Endothelial cell of umbilical vein (primary cell): Measurements from ENCODE around the gene PPP2R2D.

Experiments used
- EZH2 ChIP-seq: IDR thresholded peaks from 2 replicates; pipeline ENCODE4 v1.6.1; 2012; ENCODE audit warnings: borderline replicate concordance, low read depth, mild to moderate bottlenecking, moderate library complexity, low read length, inconsistent platforms; ENCODE audit not compliant: severe bottlenecking
- MYC ChIP-seq: IDR thresholded peaks from one replicate; pipeline ENCODE4 v1.6.1; 2011; ENCODE audit warnings: mild to moderate bottlenecking, low read depth, low read length
- POLR2A ChIP-seq: IDR thresholded peaks from 2 replicates; pipeline ENCODE4 v1.6.1; 2012; ENCODE audit warnings: low read depth, mild to moderate bottlenecking, control low read depth, low read length
- TF ChIP-seq, protein P1 (sequence below), 2 donors: IDR thresholded peaks; 1 replicate in 1 of 2; 2 replicates in 1 of 2; pipeline ENCODE4 v1.5.1; 2011; ENCODE audit warnings: low read length in 2 of 2, mild to moderate bottlenecking in 2 of 2, moderate library complexity in 2 of 2, control low read depth in 1 of 2, inconsistent platforms in 1 of 2, low read depth in 1 of 2; ENCODE audit not compliant: insufficient read depth in 1 of 2; ENCODE audit errors: extremely low read depth in 1 of 2
- TF ChIP-seq, protein P2 (sequence below): IDR thresholded peaks from 2 replicates; pipeline ENCODE4 v1.6.1; 2011; ENCODE audit not compliant: insufficient read depth, insufficient read length

DNA sequence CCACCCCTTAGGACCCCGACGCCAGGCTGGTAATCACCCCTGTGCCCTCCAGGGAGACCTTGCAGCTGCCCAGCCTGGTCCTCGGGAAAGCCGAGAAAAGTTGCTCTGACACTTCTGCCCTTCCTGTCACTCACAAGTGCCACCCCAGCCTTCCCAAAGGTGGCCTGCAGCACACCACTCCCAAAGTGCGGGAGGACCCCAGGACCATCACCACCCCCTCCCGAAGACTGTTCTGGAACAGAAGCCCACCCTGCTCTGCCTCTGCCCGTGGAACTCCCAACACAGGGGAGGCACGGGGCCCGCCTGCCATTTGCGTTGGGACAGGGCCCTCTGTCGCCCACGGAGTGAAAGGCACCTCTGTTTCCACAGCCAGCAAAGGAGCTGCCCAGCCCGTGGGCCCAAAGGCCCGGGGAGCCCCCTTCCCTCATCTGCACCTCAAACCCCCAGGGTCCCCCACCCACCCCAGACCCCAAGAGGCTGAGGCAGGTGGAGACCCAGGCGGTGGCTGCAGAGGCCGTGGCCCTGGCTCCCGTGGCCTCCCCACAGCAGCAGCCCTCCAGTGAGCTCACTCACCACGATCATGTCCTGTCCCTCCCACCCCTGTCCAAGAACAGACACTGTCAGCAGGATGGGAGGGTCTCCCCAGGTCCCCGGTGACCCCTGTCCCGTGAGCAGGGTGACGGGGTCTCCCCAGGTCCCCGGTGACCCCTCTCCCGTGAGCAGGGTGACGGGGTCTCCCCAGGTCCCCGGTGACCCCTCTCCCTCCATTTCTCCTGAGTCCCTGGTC, 47.8 kb upstream of the PPP2R2D start:
- TF ChIP-seq EZH2 (no peak), POLR2A (no peak), MYC (no peak)
- TF ChIP-seq, protein P1, sequence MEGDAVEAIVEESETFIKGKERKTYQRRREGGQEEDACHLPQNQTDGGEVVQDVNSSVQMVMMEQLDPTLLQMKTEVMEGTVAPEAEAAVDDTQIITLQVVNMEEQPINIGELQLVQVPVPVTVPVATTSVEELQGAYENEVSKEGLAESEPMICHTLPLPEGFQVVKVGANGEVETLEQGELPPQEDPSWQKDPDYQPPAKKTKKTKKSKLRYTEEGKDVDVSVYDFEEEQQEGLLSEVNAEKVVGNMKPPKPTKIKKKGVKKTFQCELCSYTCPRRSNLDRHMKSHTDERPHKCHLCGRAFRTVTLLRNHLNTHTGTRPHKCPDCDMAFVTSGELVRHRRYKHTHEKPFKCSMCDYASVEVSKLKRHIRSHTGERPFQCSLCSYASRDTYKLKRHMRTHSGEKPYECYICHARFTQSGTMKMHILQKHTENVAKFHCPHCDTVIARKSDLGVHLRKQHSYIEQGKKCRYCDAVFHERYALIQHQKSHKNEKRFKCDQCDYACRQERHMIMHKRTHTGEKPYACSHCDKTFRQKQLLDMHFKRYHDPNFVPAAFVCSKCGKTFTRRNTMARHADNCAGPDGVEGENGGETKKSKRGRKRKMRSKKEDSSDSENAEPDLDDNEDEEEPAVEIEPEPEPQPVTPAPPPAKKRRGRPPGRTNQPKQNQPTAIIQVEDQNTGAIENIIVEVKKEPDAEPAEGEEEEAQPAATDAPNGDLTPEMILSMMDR (IDR thresholded peaks at IDR 0.05; ENCODE audit: extremely low read depth in 1 of 2, insufficient read depth in 1 of 2, low read depth in 1 of 2, low read length in 2 of 2): no peak
- TF ChIP-seq, protein P2, sequence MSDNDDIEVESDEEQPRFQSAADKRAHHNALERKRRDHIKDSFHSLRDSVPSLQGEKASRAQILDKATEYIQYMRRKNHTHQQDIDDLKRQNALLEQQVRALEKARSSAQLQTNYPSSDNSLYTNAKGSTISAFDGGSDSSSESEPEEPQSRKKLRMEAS: no peak
